Measurements from ENCODE around the gene LRRC32. TPM values are rescaled to one million over a fixed set of nuclear protein-coding genes. Genes with fewer than 3 reads are reported as not detected.

The LRRC32 gene
- total and polyA plus RNA-seq, 10 of the 15 experiments (the other 5 are each of a cell fraction or from before 2014, with no cell fraction given): 0.56 to 20.8 (median 7.4) TPM

DNA sequence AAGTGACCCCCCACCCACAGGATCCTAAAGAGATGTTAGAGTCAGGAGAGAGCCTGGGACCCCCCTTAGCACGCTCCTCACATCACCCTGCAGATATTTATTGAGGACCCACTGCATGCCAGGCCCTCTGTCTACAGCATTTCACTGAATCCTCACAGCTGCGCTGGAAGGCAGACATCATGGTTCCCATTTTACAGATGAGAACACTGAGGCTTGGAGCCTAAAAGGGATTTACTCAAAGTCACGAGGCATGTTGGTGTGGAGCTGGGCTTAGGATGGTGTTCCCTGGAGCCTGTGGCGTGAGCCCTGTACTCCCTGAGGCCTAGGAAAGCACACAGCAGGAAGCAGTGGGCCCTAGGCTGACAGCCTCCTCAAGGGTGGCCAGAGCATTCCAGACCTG is 39.2 kb upstream of the LRRC32 start:
- BruUV-seq (replicated peaks): no TSS peak
- FAIRE-seq: no peak
- CTCF ChIA-PET: interaction anchor here (1.4 kb wide), 1 partner anchor 111 kb away, joined by 3 read pairs; no protein-coding TSS in a partner anchor

More for the DNA sequence above, 39.2 kb upstream of the LRRC32 start:
- in situ Hi-C loops (cut with MboI): no loop called here
- 23% methylated on average over 4 of the region's 4 CpGs for WGBS (ENCODE audit: insufficient coverage, insufficient replicate concordance, low lambda C conversion rate, missing lambda C conversion rate)
- H3K4me1 ChIP-seq (ENCODE audit: control insufficient read depth, insufficient read depth, low read length): no peaks in the 10 kb centered on the region
- SMC1A ChIA-PET (ENCODE audit: uncharacterized antibody, unreplicated experiment): no interaction called here
- H3K4me2 ChIP-seq (ENCODE audit: control insufficient read depth, insufficient read depth): no peak overlapping the region
- RAD21 ChIA-PET (ENCODE audit: unreplicated experiment): no interaction called here
- no peak overlapping the region for H3K27ac ChIP-seq (ENCODE audit: control insufficient read depth, insufficient read depth)
- no peak for ATAC-seq
- no peaks in the 10 kb centered on the region for H3K79me2 ChIP-seq (ENCODE audit: control insufficient read depth, insufficient read depth, low read length)
- TF ChIP-seq SMC3 (IDR thresholded peaks at IDR 0.05; ENCODE audit: borderline replicate concordance, low read length): no peak
- no peak for TF ChIP-seq HDGF (IDR thresholded peaks at IDR 0.05)
- TF ChIP-seq SRF (IDR thresholded peaks at IDR 0.05; ENCODE audit: low read depth in 2 of 2, low read length in 2 of 2): no peak
- TF ChIP-seq ZSCAN29 (IDR thresholded peaks at IDR 0.05): no peak
- no peak for TF ChIP-seq NBN (IDR thresholded peaks at IDR 0.05)
- TF ChIP-seq, protein P1, sequence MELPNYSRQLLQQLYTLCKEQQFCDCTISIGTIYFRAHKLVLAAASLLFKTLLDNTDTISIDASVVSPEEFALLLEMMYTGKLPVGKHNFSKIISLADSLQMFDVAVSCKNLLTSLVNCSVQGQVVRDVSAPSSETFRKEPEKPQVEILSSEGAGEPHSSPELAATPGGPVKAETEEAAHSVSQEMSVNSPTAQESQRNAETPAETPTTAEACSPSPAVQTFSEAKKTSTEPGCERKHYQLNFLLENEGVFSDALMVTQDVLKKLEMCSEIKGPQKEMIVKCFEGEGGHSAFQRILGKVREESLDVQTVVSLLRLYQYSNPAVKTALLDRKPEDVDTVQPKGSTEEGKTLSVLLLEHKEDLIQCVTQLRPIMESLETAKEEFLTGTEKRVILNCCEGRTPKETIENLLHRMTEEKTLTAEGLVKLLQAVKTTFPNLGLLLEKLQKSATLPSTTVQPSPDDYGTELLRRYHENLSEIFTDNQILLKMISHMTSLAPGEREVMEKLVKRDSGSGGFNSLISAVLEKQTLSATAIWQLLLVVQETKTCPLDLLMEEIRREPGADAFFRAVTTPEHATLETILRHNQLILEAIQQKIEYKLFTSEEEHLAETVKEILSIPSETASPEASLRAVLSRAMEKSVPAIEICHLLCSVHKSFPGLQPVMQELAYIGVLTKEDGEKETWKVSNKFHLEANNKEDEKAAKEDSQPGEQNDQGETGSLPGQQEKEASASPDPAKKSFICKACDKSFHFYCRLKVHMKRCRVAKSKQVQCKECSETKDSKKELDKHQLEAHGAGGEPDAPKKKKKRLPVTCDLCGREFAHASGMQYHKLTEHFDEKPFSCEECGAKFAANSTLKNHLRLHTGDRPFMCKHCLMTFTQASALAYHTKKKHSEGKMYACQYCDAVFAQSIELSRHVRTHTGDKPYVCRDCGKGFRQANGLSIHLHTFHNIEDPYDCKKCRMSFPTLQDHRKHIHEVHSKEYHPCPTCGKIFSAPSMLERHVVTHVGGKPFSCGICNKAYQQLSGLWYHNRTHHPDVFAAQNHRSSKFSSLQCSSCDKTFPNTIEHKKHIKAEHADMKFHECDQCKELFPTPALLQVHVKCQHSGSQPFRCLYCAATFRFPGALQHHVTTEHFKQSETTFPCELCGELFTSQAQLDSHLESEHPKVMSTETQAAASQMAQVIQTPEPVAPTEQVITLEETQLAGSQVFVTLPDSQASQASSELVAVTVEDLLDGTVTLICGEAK (IDR thresholded peaks at IDR 0.05; ENCODE audit: borderline replicate concordance): no peak
- TF ChIP-seq SUPT20H (IDR thresholded peaks at IDR 0.05; ENCODE audit: borderline replicate concordance, control insufficient read depth, low read depth, low read length): no peak
- TF ChIP-seq, protein P2, sequence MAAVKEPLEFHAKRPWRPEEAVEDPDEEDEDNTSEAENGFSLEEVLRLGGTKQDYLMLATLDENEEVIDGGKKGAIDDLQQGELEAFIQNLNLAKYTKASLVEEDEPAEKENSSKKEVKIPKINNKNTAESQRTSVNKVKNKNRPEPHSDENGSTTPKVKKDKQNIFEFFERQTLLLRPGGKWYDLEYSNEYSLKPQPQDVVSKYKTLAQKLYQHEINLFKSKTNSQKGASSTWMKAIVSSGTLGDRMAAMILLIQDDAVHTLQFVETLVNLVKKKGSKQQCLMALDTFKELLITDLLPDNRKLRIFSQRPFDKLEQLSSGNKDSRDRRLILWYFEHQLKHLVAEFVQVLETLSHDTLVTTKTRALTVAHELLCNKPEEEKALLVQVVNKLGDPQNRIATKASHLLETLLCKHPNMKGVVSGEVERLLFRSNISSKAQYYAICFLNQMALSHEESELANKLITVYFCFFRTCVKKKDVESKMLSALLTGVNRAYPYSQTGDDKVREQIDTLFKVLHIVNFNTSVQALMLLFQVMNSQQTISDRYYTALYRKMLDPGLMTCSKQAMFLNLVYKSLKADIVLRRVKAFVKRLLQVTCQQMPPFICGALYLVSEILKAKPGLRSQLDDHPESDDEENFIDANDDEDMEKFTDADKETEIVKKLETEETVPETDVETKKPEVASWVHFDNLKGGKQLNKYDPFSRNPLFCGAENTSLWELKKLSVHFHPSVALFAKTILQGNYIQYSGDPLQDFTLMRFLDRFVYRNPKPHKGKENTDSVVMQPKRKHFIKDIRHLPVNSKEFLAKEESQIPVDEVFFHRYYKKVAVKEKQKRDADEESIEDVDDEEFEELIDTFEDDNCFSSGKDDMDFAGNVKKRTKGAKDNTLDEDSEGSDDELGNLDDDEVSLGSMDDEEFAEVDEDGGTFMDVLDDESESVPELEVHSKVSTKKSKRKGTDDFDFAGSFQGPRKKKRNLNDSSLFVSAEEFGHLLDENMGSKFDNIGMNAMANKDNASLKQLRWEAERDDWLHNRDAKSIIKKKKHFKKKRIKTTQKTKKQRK (IDR thresholded peaks at IDR 0.05; ENCODE audit: low read depth, low read length): no peak
- TF ChIP-seq ZNF274 (IDR thresholded peaks at IDR 0.05; ENCODE audit: insufficient read depth, insufficient read length): no peak
- TF ChIP-seq POLR2A (IDR thresholded peaks at IDR 0.05; ENCODE audit: low read depth, low read length): no peak
- no peak overlapping the region for H3K9ac ChIP-seq (ENCODE audit: control insufficient read depth, insufficient read depth, low read length)
- H3K9me3 ChIP-seq (replicated peaks; ENCODE audit: control insufficient read depth, insufficient read depth, low read length): no peaks in the 10 kb centered on the region
- H3K4me3 ChIP-seq: no peak overlapping the region
- POLR2A ChIA-PET: no interaction called here
- intact Hi-C loops (cut with micrococcal nuclease; ENCODE audit: unreplicated experiment): no loop called here
- DNase-seq (ENCODE audit: low read depth, low spot score): no peak
- H3K27me3 ChIP-seq (replicated peaks in 1 of 2; ENCODE audit: control insufficient read depth in 2 of 2, insufficient read depth in 2 of 2, low read length in 1 of 2): no peaks in the 10 kb centered on the region
- H2AFZ ChIP-seq (ENCODE audit: control insufficient read depth, low read depth, low read length): no peak overlapping the region
- no peaks in the 10 kb centered on the region for H4K20me1 ChIP-seq (ENCODE audit: control insufficient read depth, insufficient read depth)
- H3K36me3 ChIP-seq (ENCODE audit: control insufficient read depth in 2 of 2, insufficient read depth in 2 of 2, low read length in 1 of 2): no peaks in the 10 kb centered on the region
